ENCODE measurements around the gene NET1.

The NET1 gene

GRCh38 chr10:5480162-5480941 is 68.0 kb downstream of the NET1 start:
- no peak overlapping the region for H3K4me2 ChIP-seq (ENCODE audit: low read length)
- no peak for TF ChIP-seq CTCF (IDR thresholded peaks at IDR 0.05)
- no peaks in the 10 kb centered on the region for H3K9me3 ChIP-seq (ENCODE audit: control insufficient read depth, low read length)
- H3K79me2 ChIP-seq = no peaks in the 10 kb centered on the region
- no peaks in the 10 kb centered on the region for H3K27me3 ChIP-seq (ENCODE audit: control insufficient read depth, insufficient read depth, low read length)
- H3K9ac ChIP-seq = no peak overlapping the region
- H3K36me3 ChIP-seq (ENCODE audit: control insufficient read depth, insufficient read depth, low read length) = no peaks in the 10 kb centered on the region
- no peak overlapping the region for H3K4me3 ChIP-seq (ENCODE audit: low read depth, low read length)
- H3K27ac ChIP-seq = no peak overlapping the region
- H3K4me1 ChIP-seq = no peaks in the 10 kb centered on the region
- H2AFZ ChIP-seq = no peak overlapping the region

- H3K79me2 ChIP-seq = no peaks in the 10 kb centered on the region
- no peak overlapping the region for H3K4me3 ChIP-seq (ENCODE audit: low read depth, low read length)
- no peak for TF ChIP-seq CTCF (IDR thresholded peaks at IDR 0.05)
- H3K9me3 ChIP-seq (ENCODE audit: control insufficient read depth, low read length) = no peaks in the 10 kb centered on the region
- H3K27me3 ChIP-seq (ENCODE audit: control insufficient read depth, insufficient read depth, low read length) = no peaks in the 10 kb centered on the region
- no peaks in the 10 kb centered on the region for H3K36me3 ChIP-seq (ENCODE audit: control insufficient read depth, insufficient read depth, low read length)
- H3K9ac ChIP-seq = no peak overlapping the region
- no peak overlapping the region for H3K27ac ChIP-seq
- no peak overlapping the region for H3K4me2 ChIP-seq (ENCODE audit: low read length)
- H3K4me1 ChIP-seq = no peaks in the 10 kb centered on the region
- H2AFZ ChIP-seq = no peak overlapping the region
Observed at GRCh38 chr10:5481121-5481520, 68.8 kb downstream of the NET1 start.

GRCh38 chr10:5482016-5482415 is 69.7 kb downstream of the NET1 start:
- no peaks in the 10 kb centered on the region for H3K4me1 ChIP-seq
- H3K9ac ChIP-seq = no peak overlapping the region
- no peak overlapping the region for H3K4me3 ChIP-seq (ENCODE audit: low read depth, low read length)
- TF ChIP-seq CTCF (IDR thresholded peaks at IDR 0.05) = no peak
- no peaks in the 10 kb centered on the region for H3K79me2 ChIP-seq
- H3K27me3 ChIP-seq (ENCODE audit: control insufficient read depth, insufficient read depth, low read length) = no peaks in the 10 kb centered on the region
- H3K27ac ChIP-seq = no peak overlapping the region
- no peaks in the 10 kb centered on the region for H3K36me3 ChIP-seq (ENCODE audit: control insufficient read depth, insufficient read depth, low read length)
- no peak overlapping the region for H2AFZ ChIP-seq
- H3K9me3 ChIP-seq (ENCODE audit: control insufficient read depth, low read length) = no peaks in the 10 kb centered on the region
- H3K4me2 ChIP-seq (ENCODE audit: low read length) = no peak overlapping the region

- no peaks in the 10 kb centered on the region for H3K4me1 ChIP-seq
- H3K36me3 ChIP-seq (ENCODE audit: control insufficient read depth, insufficient read depth, low read length) = no peaks in the 10 kb centered on the region
- no peak for TF ChIP-seq CTCF (IDR thresholded peaks at IDR 0.05)
- H3K27me3 ChIP-seq (ENCODE audit: control insufficient read depth, insufficient read depth, low read length) = no peaks in the 10 kb centered on the region
- no peak overlapping the region for H3K27ac ChIP-seq
- no peak overlapping the region for H3K9ac ChIP-seq
- H3K4me2 ChIP-seq (ENCODE audit: low read length) = no peak overlapping the region
- H3K4me3 ChIP-seq (ENCODE audit: low read depth, low read length) = no peak overlapping the region
- no peaks in the 10 kb centered on the region for H3K79me2 ChIP-seq
- H3K9me3 ChIP-seq (ENCODE audit: control insufficient read depth, low read length) = no peaks in the 10 kb centered on the region
- no peak overlapping the region for H2AFZ ChIP-seq
Observed at GRCh38 chr10:5484205-5484604, 71.8 kb downstream of the NET1 start.

GRCh38 chr10:5485290-5485689 is 72.9 kb downstream of the NET1 start:
- Histone ChIP-seq H3K4me2 (ENCODE audit: low read length) (no peak overlapping the region), H3K36me3 (ENCODE audit: control insufficient read depth, insufficient read depth, low read length) (no peaks in the 10 kb centered on the region), H3K4me1 (no peaks in the 10 kb centered on the region), H3K9me3 (ENCODE audit: control insufficient read depth, low read length) (no peaks in the 10 kb centered on the region), H3K9ac (no peak overlapping the region), H2AFZ (no peak overlapping the region), H3K79me2 (no peaks in the 10 kb centered on the region), H3K27ac (no peak overlapping the region), H3K27me3 (ENCODE audit: control insufficient read depth, insufficient read depth, low read length) (no peaks in the 10 kb centered on the region), H3K4me3 (ENCODE audit: low read depth, low read length) (no peak overlapping the region)
- TF ChIP-seq CTCF (IDR thresholded peaks at IDR 0.05) = no peak

Measured in parathyroid adenoma (tissue), 2 donors.